Fibroblast of gingiva (primary cell): ENCODE results near the gene NPAS3.

Experiments
- DNase-seq: peaks from one replicate; pipeline ENCODE4 v3.0.0-alpha.2; 2011; ENCODE audit warnings: low read depth

NPAS3 gene

DNA sequence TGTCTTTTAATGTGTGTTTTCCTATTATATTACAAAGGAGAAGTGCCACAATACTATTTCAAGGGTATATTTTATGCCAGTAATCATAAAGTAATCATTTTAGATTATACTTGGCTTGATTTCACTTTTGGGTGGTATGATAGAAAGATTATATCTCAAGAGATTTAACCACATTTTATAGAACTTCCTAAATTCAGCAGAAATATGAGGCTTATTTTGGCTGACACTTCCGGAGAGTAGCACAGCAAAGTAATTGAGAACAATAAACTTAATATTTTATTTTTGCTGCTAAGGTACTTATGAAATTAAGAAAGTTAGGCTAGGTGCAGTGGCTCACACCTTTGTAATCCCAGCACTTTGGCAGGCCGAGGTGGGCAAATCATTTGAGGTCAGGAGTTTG lies 319.1 kb downstream of the NPAS3 start:
- DNase-seq: no peak

- DNase-seq: no peak
Measured at GRCh38 chr14:33259764-33260163, 321.1 kb downstream of the NPAS3 start.

GRCh38 chr14:33271216-33271615 lies 332.5 kb downstream of the NPAS3 start:
- DNase-seq: no peak

- no peak for DNase-seq
Measured at GRCh38 chr14:33271891-33272290, 333.2 kb downstream of the NPAS3 start.

DNA sequence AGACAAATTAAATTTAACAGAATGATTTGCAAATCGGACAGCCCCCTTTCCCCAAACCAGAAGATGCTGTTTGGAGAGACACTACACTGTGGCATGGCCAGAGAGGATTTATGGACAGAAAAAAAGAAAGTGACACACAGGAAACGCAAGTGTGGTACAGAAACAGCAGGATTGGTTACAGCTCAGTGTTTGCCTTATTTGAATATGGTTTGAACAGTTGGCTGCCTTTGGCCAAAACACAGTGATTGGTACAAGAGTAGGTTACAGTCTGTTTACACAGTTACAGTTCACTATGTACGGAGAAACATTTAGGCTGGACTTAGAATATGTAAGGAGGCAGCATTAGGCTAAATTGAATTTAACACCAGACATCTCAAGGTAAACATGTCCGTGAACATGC lies 335.3 kb downstream of the NPAS3 start:
- DNase-seq: no peak

DNA sequence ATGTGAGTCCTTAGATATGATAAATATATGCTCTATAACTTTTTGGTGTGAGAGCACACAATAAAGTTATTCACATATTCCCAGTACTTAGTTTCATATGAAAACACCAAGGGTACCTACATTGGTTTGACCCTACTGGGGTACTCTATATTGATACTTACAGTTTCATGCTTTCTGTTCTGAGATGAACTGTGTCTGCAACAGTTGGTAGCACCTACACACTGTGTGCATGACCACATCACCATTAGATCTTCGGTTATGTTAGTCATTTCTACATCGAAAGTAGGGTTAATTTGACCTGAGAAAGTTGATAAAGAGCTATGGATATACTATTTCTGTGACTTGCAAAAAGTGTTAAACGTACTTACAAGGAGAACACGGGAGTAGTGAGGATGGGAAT lies 337.2 kb downstream of the NPAS3 start:
- DNase-seq: no peak

DNA sequence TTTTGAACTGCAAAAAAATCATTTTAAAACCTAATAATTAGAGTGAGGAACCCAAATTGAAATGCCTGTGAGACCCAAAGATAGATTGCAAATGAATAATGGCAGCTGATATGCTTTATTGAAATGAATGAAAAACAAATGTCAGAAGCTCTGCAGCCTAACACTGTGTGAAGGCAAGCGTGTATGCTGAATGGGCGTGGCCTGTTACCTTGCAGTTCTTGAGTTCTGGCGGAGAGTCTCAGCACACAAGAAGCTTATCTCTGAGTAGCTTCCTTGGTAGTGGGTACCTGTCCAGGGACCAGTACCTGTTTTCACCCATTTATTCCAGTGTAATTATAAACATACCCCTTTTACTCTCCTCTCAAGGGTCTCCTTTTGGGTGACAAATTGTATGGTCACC lies 341.2 kb downstream of the NPAS3 start:
- no peak for DNase-seq

- DNase-seq: no peak
Measured at GRCh38 chr14:33280646-33281045, 342.0 kb downstream of the NPAS3 start.

DNA sequence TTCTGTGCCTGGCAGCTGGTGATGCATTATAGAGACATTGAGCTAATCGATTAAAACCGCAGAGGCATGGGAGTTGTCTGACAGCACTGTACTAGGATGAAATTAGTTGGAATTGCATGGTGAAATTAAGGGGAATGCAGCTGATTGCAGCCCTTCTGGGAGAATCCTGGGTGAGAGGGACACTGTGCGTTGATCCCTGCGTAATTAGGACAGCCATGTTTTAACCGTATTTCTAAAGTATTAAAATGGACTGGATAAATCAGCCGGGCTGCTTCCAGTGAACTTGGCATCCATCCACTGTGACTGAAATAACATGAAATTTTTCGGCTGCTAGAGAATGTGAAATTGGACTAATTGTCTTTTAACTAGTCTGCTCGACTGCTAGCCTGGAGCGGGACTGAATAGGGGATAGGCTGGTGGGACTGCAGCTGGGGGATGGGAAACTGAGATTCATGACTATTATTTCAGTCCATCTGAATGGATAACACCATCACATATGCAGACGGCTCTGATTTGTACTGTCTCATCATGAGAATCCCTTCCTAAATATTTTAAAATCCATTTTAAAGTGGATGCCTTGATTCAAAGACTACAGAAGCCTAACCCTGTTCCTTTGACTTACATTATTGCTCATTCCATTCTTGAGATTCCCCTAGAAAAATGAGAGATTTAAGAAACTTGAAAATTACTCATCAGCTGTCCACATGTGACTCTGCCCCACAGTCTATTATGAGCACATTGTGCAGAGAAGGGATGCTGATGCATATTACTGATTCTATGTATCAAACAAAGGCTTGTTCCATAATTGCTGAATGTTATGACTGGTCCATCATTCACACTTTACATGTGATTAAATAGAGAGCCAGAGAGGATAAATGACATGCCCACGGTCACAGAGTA lies 343.9 kb downstream of the NPAS3 start:
- DNase-seq: no peak

DNA sequence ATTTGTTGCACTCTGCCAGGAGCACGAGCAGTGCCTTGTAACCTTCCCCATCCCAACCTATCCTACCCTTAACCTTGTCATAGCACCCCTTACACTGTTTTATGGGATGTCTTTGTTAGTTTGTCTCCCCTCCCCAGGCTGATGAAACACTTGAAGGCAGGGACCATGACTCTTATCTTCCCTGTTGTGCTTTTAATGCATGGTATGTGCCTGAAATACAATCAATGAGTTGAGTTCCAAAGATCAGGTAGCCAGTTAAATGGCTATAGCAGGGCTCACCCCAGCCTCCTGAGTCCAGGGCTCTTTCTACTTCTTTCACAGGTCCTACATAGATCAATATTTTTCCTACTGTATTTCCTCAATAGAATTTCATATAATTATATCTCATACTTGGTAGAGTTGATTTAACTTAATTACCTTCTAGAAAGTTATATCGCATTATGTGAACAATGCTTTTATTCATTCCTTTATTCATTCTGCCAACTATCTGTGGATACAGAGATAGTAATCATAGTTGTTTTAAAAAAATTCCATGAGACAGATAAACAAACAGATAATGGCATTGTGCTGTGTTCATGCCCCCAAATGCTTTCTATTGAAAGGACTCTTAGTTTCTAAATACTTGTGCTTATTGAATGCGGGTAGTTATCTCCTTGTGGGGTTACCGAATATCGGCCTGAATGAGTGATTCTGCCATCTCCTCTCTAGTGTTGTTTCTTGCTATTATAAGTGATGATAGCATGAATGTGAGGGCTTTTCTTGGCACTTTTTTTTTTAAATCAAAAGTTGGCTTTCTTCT lies 347.4 kb downstream of the NPAS3 start:
- DNase-seq: no peak

DNA sequence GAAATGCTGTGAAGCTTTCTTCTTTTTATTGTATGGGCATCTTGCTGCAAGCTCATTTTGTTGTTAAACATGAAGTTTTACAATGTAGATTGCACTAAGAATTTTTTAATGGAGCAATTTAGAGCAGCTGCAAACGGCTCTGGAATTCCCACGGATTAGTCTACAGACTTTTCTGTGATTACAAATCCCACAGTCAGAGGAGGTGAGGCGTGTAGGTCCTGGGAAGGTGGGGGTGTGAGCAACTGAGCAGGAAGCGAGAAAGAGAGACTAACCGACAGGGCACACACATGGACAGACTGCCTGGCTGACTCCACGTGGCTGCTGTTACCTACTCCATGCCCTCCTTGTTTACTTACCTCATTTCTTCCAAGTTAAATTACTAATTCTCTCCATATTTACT lies 348.5 kb downstream of the NPAS3 start:
- DNase-seq: no peak

- no peak for DNase-seq
Measured at GRCh38 chr14:33290641-33291040, 352.0 kb downstream of the NPAS3 start.

- no peak for DNase-seq
Measured at GRCh38 chr14:33291529-33292104, 352.9 kb downstream of the NPAS3 start.

DNA sequence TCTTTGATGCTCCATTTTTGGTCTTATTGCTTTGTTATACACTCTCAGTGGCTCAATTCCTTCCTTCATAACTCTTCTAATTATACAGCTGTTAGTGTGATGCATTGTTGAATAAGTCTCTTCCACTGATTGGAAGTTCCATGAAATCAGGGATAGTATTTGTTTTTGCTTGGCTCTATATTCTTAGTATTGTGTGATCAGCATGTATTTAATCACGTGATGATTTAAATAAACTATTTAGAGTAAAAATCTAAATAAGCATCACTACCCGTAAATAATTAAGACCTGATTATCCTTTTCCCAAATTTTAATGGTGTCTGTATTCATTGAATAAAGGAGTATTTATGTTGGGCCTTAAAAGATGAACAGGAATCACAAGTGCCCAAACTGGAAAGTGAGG lies 355.7 kb downstream of the NPAS3 start:
- DNase-seq: no peak

- no peak for DNase-seq
Measured at GRCh38 chr14:33297565-33297964, 358.9 kb downstream of the NPAS3 start.

- DNase-seq: peak; percentile 89
Measured at GRCh38 chr14:33307691-33308251, 369.1 kb downstream of the NPAS3 start.

DNA sequence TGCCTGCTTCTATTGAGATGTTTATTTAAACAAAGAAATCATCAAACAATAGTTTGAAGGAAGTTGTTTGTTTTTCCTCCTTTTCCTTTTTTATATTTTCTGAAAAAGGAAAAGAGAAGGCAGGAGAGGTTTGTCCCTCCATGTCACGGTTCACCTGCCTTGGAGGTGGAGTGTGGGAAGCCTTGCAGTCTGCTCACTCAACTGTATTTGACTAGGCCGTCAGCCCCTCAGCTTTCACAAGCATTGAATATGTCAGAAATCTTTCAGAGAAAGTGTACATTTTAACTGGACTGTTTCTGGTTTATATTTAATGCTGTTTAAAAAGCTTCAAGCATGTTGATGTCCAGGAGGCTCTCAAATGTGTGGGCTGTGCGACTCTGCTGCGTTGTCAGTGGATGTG lies 370.4 kb downstream of the NPAS3 start:
- DNase-seq: no peak

- DNase-seq: no peak
Measured at GRCh38 chr14:33315217-33315616, 376.5 kb downstream of the NPAS3 start.

DNA sequence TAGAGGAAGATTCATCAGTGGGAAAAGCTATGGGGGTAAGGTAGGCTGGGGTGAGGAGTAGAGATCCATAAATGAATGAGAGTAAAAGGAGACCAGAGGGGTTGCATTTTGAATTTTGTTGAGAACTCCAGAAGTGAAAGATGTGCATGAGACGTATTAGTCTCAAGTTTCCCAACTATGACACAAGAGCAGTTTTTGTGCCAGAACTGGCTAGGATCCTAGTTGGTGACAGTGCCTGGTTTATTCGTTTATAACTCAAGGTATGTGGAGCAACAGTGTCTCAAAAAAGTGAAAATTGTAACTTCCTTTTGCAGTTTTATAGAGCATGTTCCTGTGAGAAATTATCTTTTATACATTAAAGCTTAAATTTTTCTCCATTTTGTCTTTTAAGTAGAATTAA lies 377.0 kb downstream of the NPAS3 start:
- peak; percentile 44 for DNase-seq

DNA sequence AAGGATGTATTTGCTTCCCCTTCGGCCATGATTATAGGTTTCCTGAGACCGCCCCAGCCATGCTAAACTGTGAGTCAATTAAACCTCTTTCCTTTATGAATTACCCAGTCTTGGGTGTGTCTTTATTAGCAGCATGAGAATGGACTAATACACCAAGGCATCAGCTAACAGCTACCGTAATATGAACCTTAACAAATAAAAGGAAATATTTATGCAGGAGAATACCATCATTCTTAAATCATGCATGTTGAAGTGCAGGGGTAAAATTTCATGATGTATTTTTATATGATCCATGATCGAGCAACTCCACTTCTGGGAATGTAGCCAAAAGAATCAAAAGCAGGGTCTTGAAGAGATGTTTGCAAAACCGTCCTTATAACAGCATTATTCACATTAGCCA lies 379.0 kb downstream of the NPAS3 start:
- DNase-seq: no peak

- DNase-seq: no peak
Measured at GRCh38 chr14:33323979-33324378, 385.3 kb downstream of the NPAS3 start.

DNA sequence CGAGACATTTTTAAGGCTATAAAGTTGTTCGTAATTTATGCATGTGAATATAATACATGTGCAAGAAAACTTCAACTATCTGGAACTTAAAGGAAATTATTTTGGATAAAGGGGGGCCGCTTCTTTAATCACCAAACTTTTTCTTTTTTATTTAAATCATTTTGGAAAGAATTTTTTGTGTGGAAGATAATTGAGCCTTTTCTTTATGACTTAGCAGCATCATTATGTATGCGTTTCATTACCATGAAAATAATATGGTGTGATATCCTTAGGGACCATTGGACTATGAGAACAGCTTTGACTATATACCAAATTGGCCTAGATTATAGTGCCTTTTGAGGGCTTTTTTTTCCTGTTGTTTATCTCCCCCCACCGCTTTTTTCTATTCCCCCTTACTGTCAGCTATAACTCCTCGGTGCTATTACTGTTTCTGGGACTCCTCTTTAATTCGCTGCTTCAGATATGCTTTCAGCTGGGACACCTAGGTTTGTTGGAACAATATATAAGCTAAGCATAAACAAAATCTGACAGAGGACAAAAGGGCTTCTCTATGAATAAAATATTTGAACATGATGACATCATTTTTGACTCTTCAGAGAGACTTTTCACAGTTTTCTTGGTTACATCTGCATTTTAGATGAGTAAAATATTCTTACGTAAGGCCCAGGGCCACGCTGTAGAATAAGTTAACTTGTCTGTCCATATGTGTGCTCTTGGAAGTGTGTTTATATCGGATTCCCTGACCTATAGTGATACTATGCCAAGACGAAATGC lies 392.7 kb downstream of the NPAS3 start:
- DNase-seq: no peak
